ENCODE data around the gene DIO1.

DNA sequence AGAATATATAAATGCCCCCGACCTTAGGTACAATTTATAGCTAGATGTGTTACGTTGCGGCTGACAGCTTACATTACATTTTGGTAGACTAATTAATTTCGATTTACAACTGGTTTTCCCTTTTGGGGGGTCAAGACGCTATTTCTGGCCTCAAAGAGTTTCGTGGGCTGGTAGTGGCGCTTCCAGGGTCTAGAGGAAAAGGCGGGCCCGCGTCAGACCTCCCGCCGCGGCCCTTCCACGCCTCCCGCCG, 51.1 kb downstream of the DIO1 start:
- TF ChIP-seq, protein P1, sequence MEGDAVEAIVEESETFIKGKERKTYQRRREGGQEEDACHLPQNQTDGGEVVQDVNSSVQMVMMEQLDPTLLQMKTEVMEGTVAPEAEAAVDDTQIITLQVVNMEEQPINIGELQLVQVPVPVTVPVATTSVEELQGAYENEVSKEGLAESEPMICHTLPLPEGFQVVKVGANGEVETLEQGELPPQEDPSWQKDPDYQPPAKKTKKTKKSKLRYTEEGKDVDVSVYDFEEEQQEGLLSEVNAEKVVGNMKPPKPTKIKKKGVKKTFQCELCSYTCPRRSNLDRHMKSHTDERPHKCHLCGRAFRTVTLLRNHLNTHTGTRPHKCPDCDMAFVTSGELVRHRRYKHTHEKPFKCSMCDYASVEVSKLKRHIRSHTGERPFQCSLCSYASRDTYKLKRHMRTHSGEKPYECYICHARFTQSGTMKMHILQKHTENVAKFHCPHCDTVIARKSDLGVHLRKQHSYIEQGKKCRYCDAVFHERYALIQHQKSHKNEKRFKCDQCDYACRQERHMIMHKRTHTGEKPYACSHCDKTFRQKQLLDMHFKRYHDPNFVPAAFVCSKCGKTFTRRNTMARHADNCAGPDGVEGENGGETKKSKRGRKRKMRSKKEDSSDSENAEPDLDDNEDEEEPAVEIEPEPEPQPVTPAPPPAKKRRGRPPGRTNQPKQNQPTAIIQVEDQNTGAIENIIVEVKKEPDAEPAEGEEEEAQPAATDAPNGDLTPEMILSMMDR (IDR thresholded peaks at IDR 0.05) = no peak
- TF ChIP-seq EP300 (IDR thresholded peaks at IDR 0.05; ENCODE audit: low read depth) (no peak), POLR2AphosphoS5 (IDR thresholded peaks at IDR 0.05) (no peak), POLR2A (IDR thresholded peaks at IDR 0.05) (no peak)

Measured in transverse colon (tissue), 4 donors.